Loucy (cell line): ENCODE data around the gene PRTFDC1.

ENCODE experiments used
- H2AFZ ChIP-seq: fragments of 200-600 bp; sonication (generic); 2 replicates; pipeline ENCODE4 v1.6.0; 2016; ENCODE audit warnings: antibody characterized with exemption, mild to moderate bottlenecking, low read length, moderate library complexity
- H3F3A ChIP-seq: fragments of 200-600 bp; 2 replicates; pipeline ENCODE4 v1.6.0; 2016; ENCODE audit warnings: antibody characterized with exemption, low read depth, mild to moderate bottlenecking
- H3K27me3 ChIP-seq: fragments of 200-600 bp; sonication (generic); 2 replicates; pipeline ENCODE4 v1.6.1; 2014; ENCODE audit warnings: low read length, mild to moderate bottlenecking; ENCODE audit not compliant: insufficient read depth, poor library complexity, severe bottlenecking
- H3K36me3 ChIP-seq: fragments of 200-600 bp; sonication (generic); 2 replicates; pipeline ENCODE4 v1.6.1; 2016; ENCODE audit warnings: low read length; ENCODE audit not compliant: insufficient read depth
- H3K4me1 ChIP-seq: fragments of 200-600 bp; sonication (generic); 2 replicates; pipeline ENCODE4 v1.5.1; 2014; ENCODE audit warnings: low read length, mild to moderate bottlenecking; ENCODE audit not compliant: insufficient read depth, poor library complexity, severe bottlenecking
- H3K4me2 ChIP-seq: fragments of 200-600 bp; sonication (generic); 2 replicates; pipeline ENCODE4 v1.6.0; 2014; ENCODE audit warnings: antibody characterized with exemption, low read length, low read depth, mild to moderate bottlenecking; ENCODE audit not compliant: poor library complexity, severe bottlenecking
- H3K4me3 ChIP-seq: fragments of 200-600 bp; sonication (generic); 2 replicates; pipeline ENCODE4 v1.5.1; 2014; ENCODE audit warnings: low read length, mild to moderate bottlenecking, mixed read lengths; ENCODE audit not compliant: poor library complexity, severe bottlenecking
- H3K79me2 ChIP-seq: fragments of 200-600 bp; sonication (generic); 2 replicates; pipeline ENCODE4 v1.6.1; 2014; ENCODE audit warnings: low read length; ENCODE audit not compliant: insufficient read depth
- H3K9ac ChIP-seq: fragments of 200-600 bp; sonication (generic); 2 replicates; pipeline ENCODE4 v1.6.0; 2014; ENCODE audit warnings: mild to moderate bottlenecking, low read depth, low read length, moderate library complexity; ENCODE audit not compliant: poor library complexity, severe bottlenecking
- H3K9me2 ChIP-seq: fragments of 200-600 bp; sonication (generic); replicated peaks from 2 replicates; pipeline ENCODE4 v1.6.1; 2016; ENCODE audit warnings: low read depth, low read length, mixed read lengths
- H3K9me3 ChIP-seq: fragments of 200-600 bp; sonication (generic); 2 replicates; pipeline ENCODE4 v1.6.1; 2014; ENCODE audit warnings: mild to moderate bottlenecking, antibody characterized with exemption, low read length, low read depth; ENCODE audit not compliant: insufficient read depth
- H4K20me1 ChIP-seq: fragments of 200-600 bp; sonication (generic); 2 replicates; pipeline ENCODE4 v1.6.0; 2014; ENCODE audit warnings: antibody characterized with exemption, low read length, mild to moderate bottlenecking; ENCODE audit not compliant: insufficient read depth, poor library complexity, severe bottlenecking
- EZH2phosphoT487 ChIP-seq: fragments of 200-600 bp; IDR thresholded peaks from 2 replicates; pipeline ENCODE4 v1.6.1; 2018; ENCODE audit warnings: antibody characterized with exemption, mild to moderate bottlenecking, moderate library complexity, borderline replicate concordance
- TF ChIP-seq, protein P1 (sequence below): fragments of 200-600 bp; sonication (generic); conservative IDR thresholded peaks from 2 replicates; pipeline ENCODE4 v1.5.1; 2014; ENCODE audit warnings: mild to moderate bottlenecking, antibody characterized with exemption, low read length

Gene PRTFDC1

GRCh38 chr10:24902400-24902728 lies 50.0 kb downstream of the PRTFDC1 start:
- TF ChIP-seq, protein P1, sequence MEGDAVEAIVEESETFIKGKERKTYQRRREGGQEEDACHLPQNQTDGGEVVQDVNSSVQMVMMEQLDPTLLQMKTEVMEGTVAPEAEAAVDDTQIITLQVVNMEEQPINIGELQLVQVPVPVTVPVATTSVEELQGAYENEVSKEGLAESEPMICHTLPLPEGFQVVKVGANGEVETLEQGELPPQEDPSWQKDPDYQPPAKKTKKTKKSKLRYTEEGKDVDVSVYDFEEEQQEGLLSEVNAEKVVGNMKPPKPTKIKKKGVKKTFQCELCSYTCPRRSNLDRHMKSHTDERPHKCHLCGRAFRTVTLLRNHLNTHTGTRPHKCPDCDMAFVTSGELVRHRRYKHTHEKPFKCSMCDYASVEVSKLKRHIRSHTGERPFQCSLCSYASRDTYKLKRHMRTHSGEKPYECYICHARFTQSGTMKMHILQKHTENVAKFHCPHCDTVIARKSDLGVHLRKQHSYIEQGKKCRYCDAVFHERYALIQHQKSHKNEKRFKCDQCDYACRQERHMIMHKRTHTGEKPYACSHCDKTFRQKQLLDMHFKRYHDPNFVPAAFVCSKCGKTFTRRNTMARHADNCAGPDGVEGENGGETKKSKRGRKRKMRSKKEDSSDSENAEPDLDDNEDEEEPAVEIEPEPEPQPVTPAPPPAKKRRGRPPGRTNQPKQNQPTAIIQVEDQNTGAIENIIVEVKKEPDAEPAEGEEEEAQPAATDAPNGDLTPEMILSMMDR, result no peak
- no peak for TF ChIP-seq EZH2phosphoT487
- Histone ChIP-seq H3K9ac (no peak overlapping the region), H3K27me3 (no peaks in the 10 kb centered on the region), H3K36me3 (no peaks in the 10 kb centered on the region), H3F3A (no peaks in the 10 kb centered on the region), H3K4me3 (no peak overlapping the region), H2AFZ (no peak overlapping the region), H3K79me2 (no peaks in the 10 kb centered on the region), H3K4me2 (no peak overlapping the region), H3K9me2 (no peaks in the 10 kb centered on the region), H3K4me1 (peaks cover 6% of the 10 kb centered on the region), H3K9me3 (no peaks in the 10 kb centered on the region), H4K20me1 (no peaks in the 10 kb centered on the region)

- Histone ChIP-seq H3K27me3 (no peaks in the 10 kb centered on the region), H3K4me3 (no peak overlapping the region), H3K9ac (no peak overlapping the region), H2AFZ (no peak overlapping the region), H4K20me1 (no peaks in the 10 kb centered on the region), H3K9me3 (no peaks in the 10 kb centered on the region), H3K79me2 (no peaks in the 10 kb centered on the region), H3K9me2 (no peaks in the 10 kb centered on the region), H3K4me1 (peaks cover 10% of the 10 kb centered on the region), H3K4me2 (no peak overlapping the region), H3K36me3 (no peaks in the 10 kb centered on the region), H3F3A (no peaks in the 10 kb centered on the region)
- TF ChIP-seq EZH2phosphoT487, result no peak
- TF ChIP-seq, protein P1, result no peak
Measured at GRCh38 chr10:24901686-24902399, 50.6 kb downstream of the PRTFDC1 start.

DNA sequence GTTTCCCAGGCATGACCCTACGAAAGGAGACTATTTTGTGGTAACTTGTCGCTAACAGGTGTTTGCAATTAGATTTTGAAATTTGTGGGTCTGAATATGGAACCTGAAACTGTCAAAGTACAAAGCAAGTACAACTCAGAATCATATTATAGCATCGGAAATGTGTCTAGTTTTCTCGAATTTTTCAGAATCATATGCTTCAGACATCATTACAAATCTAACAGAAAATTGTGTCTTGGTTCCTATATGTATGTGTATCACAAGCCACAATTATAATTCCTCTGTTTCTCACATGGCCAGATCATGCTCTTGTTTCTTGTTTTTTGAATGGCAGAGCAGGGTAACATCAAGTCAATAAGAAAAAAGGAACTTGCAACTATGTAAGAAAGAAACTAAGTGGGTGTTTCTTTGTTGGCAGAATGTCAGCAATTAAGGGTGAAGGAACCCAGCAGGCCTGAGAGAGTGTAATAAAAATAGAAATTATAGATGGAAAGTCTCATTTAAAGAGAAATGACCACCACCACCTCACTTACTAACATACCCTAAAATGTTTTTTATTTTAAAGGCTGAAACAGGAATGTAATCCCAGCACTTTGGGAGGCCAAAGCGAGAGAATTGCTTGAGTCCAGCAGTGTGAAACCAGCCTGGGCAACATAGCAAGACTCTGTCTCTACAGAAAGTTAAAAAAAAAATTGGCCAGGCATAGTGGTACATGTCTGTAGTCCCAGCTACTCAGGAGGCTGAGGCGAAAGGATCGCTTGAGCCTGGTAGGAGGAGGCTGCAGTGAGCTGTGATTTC lies 51.3 kb downstream of the PRTFDC1 start:
- no peaks in the 10 kb centered on the region for H3K9me3 ChIP-seq
- no peaks in the 10 kb centered on the region for H3F3A ChIP-seq
- no peak overlapping the region for H3K4me3 ChIP-seq
- no peak overlapping the region for H3K9ac ChIP-seq
- no peaks in the 10 kb centered on the region for H3K27me3 ChIP-seq
- no peaks in the 10 kb centered on the region for H3K9me2 ChIP-seq
- TF ChIP-seq, protein P1, result no peak
- no peak for TF ChIP-seq EZH2phosphoT487
- peaks cover 10% of the 10 kb centered on the region for H3K4me1 ChIP-seq
- no peak overlapping the region for H2AFZ ChIP-seq
- H3K79me2 ChIP-seq, result no peaks in the 10 kb centered on the region
- no peaks in the 10 kb centered on the region for H4K20me1 ChIP-seq
- no peaks in the 10 kb centered on the region for H3K36me3 ChIP-seq
- H3K4me2 ChIP-seq, result no peak overlapping the region
